CD4-positive, alpha-beta T cell treated with Interleukin-12 subunit alpha and Interleukin-12 subunit beta, for 1 hour (primary cell): ENCODE data around the gene PDLIM1.
"Not testable (repeated sequence)": the region's sequence is repeated elsewhere in the genome, so short reads cannot be mapped to it uniquely, and the experiment has no call there.

ENCODE experiments used
- DNase-seq: peaks from one replicate; pipeline ENCODE4 v3.0.0-alpha.2; 2020

Gene PDLIM1

DNA sequence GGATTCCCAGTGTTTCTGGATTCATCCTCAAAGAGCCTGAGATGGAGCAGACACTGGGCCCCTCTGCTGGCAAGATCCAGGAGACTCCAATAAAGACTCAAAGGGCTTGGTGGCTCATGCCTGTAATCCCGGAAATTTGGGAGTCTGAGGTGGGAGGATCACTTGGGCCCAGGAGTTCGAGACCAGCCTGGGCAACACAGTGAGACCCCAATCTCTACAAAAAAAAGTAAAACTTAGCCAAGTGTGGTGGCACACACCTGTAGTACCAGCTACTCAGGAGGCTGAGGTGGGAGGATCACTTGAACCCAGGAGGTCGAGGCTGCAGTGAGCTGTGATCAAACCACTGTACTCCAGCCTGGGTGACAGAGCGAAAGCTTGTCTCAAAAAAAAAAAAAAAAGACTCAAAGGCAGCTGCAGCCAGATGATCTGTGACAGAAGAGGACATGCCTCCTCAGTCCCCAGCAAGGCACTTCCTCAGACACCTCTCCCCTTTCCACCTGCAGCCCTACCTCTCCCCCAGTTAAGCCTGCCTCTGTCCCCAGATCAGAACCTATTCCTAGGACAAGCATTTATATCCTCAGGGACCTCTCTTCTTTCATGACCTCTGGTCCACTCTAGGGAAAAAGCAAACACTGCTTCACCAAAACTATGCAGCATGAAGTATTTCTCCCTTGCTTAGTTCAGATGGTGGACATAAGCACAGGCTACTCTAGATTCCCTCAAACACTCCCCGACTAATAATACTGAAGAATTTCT, 27.9 kb downstream of the PDLIM1 start:
- DNase-seq, result no peak

DNA sequence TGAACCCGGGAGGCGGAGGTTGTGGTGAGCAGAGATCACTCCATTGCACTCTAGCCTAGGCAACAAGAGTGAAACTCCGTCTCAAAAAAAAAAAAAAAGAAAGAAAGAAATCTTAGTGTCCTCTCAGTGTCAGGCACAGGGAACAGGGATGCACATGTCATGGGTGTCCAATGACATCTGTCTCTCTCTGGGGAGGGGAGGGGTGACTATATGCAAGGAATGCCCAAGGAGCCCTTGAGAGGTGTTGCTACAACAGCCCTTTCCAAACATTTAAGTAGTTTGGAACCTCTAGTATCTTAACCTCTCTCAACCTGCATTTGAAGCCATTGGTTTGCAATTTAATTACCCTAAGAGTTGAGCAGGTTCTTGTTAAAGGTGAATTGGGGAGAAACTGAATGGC, 28.9 kb downstream of the PDLIM1 start:
- DNase-seq, result no peak

DNA sequence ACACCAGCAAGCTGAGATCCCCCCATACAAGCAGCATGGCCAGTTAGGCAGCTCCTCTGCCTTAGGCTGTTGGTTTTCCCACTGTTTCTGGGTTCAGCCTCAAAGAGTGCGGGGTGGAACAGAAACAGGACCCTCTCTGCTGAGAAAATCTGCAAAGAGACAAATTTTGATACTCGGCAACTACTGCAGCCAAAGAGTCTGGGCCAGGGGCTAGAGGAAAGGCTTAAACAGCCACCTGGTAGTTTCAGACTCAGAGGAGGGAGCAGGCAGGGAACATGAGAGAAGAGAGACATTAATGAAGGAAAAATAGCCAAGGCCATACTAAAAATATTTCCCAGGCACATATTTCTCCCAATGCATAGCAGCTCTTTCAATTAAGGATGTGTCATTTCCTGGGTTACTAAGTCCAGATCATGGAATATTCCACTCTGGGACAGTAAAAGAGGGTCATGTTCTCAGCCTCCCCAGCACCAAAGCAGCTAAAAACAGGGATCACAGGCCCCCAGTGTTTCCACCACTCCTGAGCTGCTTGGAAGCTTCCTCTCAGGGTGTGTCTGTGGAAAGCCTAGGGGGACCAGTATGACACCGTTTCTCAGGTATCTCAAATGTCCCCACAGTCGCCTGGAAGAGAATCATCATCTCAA, 29.8 kb downstream of the PDLIM1 start:
- DNase-seq, result no peak

DNA sequence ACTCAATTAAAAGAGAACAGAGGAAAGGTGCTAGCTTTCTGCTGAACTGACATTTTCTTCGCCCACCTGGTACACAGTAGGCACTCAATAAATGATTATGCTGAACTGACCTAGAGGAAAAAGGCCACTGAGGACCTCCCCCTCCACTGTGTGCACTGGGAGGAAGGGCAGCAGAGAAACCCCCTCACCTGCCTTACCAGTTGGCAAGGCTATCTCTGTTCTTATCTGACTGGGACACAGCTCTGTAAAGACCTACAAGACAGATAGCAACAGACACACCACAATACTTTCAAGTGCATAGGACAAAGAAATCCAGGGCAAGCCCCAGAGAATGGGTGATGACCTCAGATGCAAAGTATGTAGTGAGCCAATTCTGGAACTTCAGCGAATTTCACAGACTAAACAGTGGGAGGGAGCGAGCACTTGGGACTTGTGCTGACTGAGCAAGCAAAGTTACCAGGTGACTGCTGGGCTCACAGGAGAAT, 30.4 kb downstream of the PDLIM1 start:
- no peak for DNase-seq

DNA sequence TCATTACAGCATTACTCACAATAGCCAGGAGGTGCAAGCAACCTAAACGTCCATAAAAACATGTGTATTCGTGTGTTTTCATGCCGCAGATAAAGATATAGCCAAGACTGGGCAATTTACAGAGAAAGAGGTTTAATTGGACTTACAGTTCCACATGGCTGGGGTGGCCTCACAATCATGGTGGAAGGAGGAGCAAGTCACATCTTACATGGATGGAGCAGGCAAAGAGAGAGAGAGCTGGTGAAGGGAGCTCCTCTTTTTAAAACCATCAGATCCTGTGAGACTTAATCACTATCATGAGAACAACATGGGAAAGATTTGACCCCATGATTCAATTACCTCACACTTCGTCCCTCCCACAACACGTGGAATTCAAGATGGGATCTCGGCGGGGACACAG, 33.0 kb downstream of the PDLIM1 start:
- no peak for DNase-seq

DNA sequence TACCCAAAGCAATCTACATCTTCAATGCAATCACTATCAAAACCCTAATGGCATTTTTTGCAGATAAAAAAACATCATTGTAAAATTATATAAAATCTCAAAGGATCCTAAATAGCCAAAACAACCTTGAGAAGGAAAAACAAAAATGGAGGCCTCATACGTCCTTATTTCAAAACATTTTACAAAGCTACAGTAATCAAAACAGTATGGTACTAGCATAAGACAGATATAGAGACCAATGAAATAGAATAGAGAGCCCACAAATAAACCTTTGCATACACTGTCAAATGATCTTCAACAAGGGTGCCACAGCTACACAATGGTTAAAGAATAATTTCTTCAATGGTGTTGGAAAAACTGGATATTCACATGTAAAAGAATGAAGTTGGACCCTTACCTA, 34.5 kb downstream of the PDLIM1 start:
- DNase-seq, result no peak

DNA sequence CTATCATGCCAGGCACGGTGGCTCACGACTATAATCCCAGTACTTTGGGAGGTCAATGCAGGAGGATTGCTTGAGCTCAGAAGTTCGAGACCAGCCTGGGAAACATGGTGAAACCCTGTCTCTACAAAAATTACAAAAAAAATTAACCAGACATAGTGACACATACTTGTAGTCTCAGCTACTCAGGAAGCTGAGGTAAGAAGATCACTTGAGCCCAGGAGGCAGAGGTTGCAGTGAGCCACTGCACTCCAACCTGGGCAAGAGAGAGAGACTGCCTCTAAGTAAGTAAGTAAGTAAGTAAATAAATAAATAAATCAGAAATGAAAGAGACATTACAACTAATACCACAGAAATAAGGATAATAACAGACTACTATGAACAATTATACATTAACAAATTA, 36.2 kb downstream of the PDLIM1 start:
- no peak for DNase-seq

DNA sequence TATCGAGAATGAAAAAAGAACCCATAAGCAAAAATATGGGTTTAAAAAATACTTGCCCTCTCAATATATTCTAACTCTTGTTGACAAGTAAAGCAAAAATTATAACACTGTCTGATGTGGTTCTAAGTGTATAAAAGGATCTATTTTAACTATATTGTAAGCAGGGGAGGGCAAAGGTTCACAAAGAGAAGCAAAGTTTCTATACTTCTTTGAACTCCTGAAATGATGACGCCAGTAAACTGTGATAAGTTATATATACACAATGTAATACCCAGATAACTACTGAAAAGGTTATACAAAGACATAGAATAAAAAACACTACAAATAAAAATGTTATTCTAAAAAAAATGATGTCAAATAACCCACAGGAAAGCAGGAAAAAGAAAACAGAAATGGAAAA, 37.1 kb downstream of the PDLIM1 start:
- no peak for DNase-seq

DNA sequence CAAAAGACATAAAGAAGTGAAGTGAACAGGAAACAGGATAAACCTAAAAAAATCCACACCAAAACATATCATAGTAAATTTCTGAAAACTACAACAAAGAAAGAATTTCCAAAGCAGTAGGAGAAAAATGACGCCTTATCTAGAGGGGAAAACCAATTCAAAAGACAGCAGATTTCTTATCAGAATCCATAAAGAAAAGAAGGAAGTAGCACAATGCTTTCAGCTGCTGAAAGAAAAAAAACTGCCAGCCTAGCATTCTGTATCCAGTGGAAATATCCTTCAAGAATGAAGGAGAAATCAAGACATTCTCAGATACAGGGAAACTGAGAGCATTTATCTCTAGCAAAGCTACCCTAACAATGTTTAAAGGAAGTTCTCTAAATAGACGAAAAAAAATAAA, 37.8 kb downstream of the PDLIM1 start:
- no peak for DNase-seq

DNA sequence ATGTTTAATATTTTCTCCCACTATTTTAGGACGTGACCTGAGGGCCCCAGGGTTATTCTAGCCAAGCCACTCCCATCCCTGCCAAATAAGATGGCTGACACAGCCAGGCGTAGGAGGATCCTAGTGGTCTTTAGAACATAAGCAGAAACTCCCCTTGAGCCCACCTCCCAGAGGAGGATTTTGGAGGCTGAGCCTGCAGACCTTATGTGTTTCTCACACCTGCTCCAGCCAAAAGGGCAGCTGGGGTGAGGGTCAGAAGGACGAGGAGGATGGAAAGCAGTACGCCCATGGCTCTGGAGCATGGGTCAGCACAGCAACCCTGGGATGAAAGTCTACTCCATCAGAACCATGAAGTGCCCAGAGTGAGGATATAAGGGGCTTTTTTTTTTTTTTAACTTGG, 39.9 kb downstream of the PDLIM1 start:
- DNase-seq, result no peak

DNA sequence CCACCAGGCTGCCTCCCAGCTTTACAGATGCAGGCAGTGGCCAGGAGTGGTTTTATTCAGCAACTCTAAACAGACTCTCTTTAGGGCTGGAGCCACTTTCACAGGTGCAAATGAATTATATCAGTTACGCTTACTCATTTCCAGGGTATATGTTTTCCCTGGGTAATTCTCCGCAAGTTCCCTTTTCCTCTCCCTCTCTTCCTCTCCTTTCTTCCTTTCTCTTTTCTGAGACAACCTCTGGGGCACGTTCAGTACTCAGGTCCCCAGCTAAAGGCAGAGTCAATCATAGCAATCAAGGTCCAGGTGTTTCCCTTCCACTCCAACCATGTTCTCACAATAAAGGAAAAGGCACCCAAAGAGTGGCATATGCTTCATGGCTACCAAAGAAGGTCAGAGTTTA, 41.3 kb downstream of the PDLIM1 start:
- DNase-seq, result no peak

DNA sequence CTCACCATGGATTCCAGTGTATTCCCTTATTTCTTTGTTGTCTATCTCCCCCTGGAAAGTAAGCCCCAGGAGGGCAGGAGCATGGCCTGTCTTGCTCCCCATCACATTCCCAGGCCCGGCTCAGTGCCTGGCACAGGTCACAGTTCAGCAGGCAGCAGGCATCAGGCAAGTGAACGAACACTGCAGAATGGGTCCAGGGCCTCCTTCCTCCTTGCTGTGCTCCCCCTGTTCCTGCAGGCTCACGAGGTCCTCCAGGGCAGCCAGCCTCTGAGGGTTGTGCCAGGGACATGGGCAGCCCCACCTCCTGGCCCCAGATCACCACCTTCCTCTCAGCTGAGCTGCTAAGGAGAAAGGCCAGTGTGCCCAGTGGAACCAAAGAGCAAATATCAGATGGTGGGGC, 41.8 kb downstream of the PDLIM1 start:
- DNase-seq, result no peak

DNA sequence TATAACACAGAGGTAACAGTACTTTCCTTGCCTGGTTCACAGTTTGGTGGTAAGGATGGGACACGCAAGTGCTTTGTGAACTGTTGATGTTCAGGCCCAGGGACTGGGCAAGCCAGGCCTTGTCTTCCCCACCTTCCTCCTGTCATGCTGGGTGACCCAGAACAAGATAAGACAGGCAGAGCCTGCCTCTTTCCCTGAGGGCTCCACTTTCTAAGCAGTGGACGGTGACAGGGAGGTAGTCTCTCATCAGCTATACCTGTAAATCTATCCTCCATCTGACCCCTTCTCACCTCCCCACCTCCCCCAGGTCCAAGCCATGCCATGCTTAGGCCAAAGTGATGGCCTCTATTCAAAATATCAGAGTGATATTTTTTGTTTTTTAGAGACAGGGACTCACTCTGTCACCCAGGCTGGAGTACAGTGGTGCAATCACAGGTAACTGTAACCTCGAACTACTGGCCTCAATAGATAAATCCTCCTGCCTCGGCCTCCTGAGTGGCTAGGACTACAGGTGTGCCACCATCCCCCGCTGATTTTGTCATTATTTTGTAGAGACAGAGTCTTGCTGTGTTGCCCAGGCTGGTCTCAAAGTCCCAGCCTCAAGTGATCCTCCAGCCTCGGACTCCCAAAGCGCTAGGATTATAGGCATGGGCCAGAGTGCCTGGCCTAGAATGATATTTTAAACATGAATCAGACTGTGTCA, 42.8 kb downstream of the PDLIM1 start:
- no peak for DNase-seq

DNA sequence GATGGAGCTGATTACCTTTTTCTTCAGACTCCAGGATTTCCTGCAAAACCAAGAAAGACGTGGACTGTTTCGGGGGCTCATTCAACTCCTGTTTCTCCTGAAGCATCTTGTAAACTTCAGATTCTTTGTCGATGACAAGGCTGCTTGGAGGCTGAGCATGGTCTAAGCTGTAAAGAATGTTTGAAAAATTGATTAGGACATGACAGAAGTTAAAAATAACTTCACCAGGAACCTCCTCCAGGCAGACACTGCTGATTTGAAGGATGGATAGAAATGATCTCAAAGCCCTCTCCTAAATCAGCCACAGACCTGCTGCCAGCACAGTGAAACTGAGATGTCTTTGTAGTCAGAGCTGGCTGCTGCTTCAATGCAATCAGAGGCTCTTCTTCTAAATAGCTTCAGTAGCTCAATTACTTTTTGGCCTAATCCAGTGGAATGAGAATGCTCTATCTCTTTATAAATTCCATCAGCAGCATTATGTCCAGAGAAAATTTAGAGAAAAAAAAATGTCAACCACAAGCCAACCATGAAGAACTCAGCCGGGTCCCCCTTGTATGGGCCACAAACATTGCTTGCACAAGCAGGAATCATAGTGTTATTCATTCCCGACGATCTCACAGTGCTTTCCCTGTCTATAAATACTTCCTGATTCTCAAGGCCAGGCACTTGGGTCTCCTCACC, 43.5 kb downstream of the PDLIM1 start:
- no peak for DNase-seq

DNA sequence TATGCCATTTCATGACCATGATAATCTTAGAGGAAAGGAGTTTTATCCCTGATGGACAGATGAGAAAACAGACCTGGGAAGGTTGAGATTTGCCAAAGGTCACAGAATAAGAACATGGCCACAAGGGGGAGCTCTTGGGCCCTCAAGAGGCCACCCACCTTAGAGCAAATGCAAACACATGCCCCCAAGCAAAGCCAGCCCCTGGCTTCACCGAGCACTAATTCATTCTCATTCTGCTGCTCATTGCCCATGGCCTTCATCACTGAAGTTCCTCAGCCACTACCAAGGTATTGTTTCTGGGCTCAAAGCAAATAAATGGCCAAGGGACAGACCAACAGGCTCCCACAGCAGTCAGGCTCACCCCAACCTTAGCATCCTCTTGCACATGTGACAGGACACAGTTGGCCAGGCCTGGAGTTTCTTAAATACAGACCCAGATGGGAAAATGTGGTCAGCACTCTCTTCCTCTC, 44.2 kb downstream of the PDLIM1 start:
- peak; percentile 50 for DNase-seq

DNA sequence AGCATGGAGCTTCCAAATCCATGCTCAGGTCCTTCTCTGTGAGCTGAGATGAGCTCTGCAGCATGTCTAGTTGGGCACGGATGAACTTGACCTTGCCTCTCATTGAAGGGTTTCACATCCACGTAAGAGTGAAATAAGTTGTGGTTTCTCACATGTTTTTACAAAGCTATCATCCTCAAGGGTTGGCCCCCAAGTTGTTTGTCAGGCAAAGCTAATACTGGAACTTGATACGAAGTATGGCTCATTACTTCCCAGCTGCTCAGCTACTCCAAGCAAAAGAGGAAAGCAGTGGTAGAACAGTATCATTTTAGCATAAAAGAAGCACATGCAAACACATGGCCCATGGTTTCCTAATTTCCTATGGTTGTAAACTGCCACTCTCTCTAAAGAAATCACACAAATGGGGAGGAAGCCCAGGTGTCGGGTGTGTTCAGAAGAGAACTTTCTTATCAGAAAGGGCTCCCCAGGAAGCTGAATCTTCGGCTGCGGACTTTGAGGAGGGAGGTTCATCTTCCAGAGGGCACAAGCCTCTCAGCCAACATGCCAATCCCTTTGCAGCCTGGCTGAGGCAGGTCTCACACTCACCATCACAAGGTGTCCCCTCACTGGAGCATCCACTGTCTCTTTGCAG, 45.3 kb downstream of the PDLIM1 start:
- DNase-seq, result no peak

DNA sequence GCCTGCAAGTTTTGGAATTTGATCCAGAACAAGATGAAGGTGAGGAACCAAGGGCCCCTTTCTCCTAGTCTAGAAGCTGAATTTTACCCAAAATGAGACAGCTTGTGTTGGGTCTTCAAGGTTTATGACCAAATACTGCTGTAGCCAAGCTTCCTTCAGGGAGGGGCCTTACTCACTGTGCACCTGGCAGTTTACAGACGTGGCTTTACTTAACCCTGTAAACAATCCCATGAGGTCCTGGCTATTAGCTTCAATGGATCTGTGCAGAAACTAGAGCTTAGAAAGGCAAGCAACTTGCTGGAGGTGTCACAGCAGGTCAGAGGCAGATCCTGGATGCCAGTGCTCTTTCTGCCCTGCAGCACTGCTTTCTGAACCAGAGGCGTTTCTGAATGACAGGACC, 46.7 kb downstream of the PDLIM1 start:
- DNase-seq, result no peak

DNA sequence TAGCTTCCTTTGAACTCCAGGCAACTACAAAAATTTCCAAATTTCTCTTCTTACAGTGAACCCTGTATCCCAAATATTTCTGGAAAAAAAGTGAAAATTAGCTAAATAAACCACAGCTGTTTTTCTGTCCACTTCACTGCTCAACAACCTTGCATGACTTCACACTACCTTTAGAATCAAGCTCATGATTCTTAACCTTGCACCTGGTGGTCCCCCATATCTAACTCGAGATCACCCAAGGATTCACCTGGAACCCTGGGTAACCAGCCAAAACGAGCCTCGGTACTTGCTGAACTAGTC, 47.5 kb downstream of the PDLIM1 start:
- DNase-seq, result no peak

DNA sequence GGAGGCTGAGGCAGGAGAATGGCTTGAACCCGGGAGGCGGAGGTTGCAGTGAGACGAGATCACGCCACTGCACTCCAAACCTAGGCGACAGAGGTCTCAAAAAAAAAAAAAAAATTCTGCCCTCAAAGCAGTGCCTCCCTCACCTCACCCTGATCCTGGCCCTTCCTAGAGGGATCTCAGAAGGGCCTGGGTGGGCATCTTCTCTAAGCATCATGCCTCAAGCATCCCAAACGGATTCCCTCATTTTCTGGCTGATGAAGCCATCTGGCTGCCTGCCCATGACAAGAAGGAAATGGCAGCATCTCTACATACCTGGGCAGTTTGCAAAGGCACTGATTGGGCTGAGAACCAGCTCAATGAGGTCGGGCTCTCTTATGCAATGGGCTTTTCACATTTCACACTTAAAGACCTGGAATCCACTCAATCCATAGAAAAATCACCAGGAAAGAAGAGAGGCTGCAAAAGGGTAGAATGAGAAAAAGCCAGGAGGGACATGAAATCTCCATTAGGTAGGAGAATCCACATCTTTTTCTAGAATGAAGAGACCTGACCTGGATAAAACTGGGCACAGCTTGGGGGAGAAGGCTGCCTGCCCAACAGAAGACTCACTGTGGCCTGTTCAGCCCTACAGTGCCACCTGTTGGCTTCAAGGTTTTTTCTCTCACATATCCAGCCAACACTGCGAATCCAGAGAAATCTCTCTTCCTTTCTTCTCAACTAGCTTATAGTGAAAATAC, 48.1 kb downstream of the PDLIM1 start:
- DNase-seq, result no peak

DNA sequence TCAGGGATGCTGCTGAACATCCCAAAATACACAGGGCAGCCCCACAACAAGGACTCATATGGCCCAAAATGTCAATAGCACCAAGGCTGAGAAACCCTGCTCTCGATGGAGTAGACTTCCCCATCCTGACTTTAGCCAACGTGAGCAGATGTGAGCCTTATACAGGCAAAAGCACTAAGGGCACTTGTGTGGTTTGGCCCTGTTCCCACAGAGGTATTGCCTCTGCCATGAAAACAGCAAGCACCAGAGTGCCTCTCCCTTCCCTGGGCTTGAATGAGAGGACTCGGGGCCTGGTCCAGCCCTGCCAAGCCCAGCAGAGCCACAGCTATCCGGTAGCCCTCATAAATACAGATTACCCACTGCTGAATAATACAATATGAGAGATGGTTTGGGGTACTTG, 49.3 kb downstream of the PDLIM1 start:
- DNase-seq, result no peak

DNA sequence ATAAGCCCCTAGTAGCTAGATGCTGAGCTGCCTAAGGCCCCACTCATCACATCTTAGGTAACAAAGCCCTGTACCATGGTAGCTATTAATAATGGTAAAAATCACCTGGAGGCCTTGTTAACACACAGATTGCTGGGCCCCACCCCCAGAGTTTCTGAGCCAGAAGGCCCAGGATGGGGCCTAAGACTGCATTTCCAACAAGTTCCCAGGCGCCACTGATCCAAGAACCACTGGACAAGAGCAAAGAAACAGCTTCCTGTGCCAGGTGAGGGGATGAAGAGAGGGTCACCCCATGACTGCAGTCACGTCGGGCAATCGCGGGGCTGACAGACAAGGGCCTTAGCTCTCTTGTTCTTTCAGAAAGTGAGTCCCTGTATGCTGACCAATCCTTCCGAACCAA, 50.0 kb downstream of the PDLIM1 start:
- no peak for DNase-seq

DNA sequence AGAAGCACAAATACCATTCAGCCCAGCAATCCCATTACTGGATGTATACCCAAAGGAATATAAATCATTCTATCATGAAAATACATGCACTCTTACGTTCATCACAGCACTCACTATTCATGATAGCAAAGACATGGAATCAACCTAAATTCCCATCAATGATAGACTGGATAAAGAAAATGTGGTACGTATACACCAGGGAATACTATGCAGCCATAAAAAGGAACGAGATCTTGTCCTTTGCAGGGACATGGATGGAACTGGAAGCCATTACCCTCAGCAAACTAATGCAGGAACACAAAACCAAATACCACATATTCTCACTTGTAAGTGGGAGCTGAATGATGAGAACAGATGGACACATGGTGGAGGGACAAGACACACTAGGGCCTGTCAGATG, 50.7 kb downstream of the PDLIM1 start:
- DNase-seq, result not testable (repeated sequence)
